UCSD-AML1 (cell line): ENCODE measurements around the gene PROSER2.

Experiments used
- DNase-seq: peaks from one replicate; lab custom pipeline; 2025; ENCODE audit not compliant: unreplicated experiment; lab: John Stamatoyannopoulos, UW

Gene PROSER2

DNA sequence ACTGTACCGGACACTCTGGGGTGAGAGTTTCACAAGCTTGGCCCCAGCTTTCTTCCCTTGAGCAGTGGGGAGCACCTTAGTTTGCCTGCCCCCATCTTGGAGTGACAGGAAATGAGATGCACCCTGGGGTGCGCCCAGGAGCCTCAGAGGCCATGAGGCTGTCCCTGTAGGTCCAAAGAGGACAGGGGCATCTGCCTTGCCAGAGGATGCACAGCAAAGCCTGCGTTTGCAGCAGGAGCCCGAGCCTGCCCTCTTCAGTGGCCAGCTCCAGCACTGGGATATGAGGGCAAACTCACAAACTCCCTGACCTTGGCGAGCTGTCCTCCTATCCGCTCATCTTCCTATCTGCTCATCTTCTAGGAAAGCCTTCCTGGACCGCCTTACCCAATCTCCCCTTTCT lies 79.5 kb downstream of the PROSER2 start:
- no peak for DNase-seq

DNA sequence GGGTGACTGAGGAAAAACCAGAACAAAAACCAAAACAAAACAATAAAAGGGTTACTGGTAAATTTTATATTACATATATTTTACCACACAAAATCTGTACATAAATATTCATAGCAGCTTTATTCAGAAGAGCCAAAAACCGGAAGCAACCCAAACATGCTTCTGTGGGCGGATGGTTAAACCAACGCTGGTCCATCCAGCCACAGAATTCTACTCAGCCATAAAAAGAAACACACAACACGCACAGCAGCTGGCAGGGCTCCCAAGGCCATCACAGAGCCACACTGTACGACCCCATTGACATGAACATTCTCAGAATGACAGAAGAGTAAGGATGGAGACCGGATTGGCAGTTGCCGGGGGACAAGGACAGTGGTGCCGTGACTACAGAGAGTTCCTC lies 83.6 kb downstream of the PROSER2 start:
- DNase-seq: no peak

DNA sequence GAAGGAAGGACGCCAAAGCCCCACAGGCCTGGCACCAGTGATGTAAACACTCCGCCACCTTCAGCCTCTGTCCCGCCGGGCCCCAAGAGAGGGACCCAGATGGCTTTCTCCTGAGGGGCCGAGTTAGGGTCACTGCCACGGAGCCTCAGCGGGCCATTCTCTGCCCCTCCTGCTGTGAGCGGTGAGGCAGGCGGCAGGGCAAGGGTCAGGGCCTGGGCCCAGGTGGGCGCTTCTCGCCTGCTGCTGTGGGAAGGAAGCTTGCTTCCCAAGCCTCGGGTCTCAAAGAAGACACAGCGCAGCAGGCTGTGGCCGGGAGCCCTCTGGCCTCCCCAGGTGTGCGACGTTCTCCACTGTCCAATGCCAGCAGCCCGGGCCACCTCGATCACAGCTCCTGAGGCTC lies 84.8 kb downstream of the PROSER2 start:
- DNase-seq: no peak

DNA sequence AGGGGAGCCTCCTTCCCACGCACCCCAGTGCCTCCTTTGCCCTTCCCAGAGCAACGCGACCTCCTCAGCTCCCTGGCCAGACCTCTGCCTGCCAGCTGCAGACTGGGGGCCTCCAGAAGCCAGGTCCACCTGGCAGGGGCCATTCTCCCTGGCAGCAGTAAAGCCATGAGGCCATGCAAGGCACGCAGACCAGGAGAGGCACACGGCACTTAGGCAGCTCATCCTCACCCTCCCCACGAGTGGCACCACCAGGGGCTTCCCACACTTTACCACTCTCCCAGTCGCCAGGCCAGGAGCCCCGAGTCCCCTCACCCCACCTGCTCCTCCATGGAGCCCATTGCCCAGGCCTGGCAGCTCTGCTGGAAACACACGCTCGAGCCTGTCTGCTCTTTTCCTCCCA lies 85.4 kb downstream of the PROSER2 start:
- no peak for DNase-seq

DNA sequence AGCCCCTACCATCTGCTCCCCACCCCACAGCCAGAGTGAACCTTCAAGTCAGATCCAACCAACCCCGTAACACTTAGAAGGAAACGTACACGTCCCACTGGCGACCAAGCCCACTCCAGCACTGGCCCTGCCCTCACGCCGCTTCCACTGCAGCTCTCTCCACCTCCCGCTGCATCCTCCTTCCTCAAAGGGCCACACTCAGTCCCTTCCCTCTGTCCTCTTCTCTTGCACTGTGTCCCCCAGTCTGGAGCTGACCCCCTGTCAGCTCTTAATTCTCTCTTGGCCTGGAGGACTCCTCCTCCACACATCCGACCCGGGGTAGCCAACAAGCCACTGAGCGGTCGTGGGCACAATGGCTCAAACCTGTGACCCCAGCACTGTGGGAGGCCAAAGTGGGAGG lies 85.8 kb downstream of the PROSER2 start:
- DNase-seq: no peak

DNA sequence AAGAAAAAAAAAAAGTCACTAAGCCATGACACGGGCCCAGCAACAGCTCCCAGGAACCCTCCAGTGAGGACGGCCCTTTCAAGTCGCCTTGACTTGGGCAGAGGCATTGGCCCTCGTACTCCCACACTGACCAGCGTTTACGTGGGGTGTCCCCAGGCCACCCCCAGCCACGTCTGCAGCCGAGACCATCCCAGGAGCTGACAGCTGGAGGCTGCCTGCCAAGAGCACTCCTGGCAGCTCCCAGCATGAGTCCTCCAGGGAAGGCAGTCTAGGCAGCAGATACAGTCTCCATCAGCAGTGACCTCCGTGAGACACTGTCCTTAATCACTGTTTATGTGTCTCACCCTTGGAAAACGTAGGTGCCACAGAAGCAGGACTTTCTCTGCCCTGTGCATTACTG lies 86.5 kb downstream of the PROSER2 start:
- DNase-seq: no peak

DNA sequence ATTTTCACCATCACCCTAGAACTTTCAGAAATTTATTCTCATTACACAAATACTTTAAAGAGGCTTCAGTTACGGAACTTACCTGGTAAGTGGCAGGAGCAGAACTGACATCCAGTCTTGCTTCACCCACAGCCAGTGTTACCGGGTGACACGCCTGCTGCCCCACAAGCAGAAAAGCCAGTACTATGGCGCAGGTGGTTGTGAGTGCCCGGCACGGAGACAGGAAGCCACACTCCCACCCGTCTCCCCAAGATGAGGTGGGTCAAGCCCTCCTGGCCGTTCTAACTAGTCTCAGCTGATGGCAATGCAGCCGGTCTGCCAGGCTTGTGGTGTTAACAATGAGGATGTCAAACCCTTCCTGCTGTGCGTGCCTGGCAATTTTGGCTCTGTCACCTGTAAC lies 86.9 kb downstream of the PROSER2 start:
- DNase-seq: no peak

DNA sequence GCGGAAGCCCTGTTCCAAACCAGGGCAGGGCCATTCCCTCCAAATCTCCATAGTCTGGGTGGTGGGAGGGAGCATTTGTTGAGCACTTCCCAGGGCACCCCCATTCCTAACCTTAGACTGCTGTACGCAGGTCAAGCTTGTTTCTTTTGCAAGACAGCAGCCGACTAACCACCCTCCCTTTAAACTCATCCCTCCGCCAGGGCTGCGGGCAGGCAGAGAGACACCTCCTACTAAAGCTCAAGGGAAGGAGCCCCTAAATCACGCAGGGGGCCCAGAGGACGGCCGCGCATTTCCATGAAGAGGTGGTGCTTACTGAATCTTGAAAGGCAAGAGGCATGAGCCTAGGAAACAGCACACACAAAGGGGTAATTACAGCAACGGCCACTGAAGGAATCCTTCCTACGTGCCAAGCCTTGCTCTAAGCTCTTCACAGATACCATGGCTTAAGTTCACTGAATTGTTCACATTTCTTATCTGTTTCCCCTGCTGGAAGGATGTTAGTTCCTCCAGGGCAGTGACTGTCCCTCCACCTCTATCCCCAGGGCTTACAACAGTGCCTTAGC lies 90.0 kb downstream of the PROSER2 start:
- no peak for DNase-seq

DNA sequence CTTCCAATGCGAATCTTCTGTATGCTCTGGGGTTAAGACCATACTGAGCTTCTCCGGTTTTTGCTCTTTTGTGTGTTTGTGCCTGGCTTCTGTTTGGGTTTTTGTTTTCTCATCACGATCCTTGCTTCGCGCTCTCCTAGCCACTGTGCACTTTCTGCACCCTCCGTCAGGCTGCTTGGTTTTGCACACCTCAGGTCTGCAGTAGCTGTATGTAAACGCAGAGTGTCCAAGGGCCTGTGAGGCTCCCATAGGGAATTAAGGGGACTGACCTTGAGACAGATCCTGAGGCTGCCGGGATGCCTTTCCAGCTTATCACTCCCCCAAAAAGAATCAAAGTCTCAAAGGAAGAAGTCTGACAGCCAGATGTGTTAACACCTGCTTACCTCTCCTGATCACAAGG lies 95.2 kb downstream of the PROSER2 start:
- DNase-seq: no peak

DNA sequence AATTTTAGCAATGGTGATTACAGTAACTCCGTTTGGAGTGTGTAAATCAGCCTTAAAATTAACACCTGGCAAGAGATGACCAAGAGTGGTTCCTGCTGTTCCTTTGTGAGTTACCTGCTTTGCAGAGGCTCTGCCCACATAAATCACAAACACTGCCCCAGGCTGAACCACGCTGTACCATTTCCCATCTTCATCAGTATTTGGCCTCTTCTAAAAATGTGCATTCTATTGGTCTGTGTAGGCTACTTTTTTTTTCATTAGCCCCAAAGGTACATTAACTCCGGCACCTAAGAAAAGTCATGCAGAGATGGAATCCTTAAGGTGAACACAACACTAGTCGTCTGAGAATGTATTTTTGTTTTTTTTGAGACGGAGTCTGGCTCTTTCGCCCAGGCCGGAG lies 96.1 kb downstream of the PROSER2 start:
- no peak for DNase-seq
